HEK293 (cell line): ENCODE data around the gene NHLH1.

Experiments
- CTCF ChIA-PET: fragments of 350-600 bp; formaldehyde crosslinking; extraction: SDS; loops from one replicate; lab custom pipeline; 2021; ENCODE audit warnings: antibody characterized with exemption; lab: Yijun Ruan, JAX
- POLR2A ChIA-PET: fragments of 300-600 bp; formaldehyde crosslinking; extraction: SDS; loops from one replicate; lab custom pipeline; 2020; ENCODE audit warnings: antibody characterized with exemption, inconsistent platforms; lab: Yijun Ruan, JAX
- H3K27ac ChIP-seq: fragments of 200-500 bp; sonication (Bioruptor generic); 2 replicates; pipeline ENCODE4 v1.5.1; 2014; ENCODE audit warnings: low read depth, low read length, control low read depth, inconsistent platforms; ENCODE audit errors: extremely low read depth
- H3K36me3 ChIP-seq, 2 experiments: fragments of 200-500 bp in 1 of 2; sonication (Bioruptor generic) in 1 of 2; 1 replicate in 1 of 2; 2 replicates in 1 of 2; pipeline ENCODE4 v1.5.1; 2014 to 2017; ENCODE audit warnings: inconsistent platforms in 2 of 2, low read length in 2 of 2; ENCODE audit not compliant: control insufficient read depth in 2 of 2, insufficient read depth in 1 of 2
- H3K4me1 ChIP-seq: fragments of 200-500 bp; sonication (Bioruptor generic); 2 replicates; pipeline ENCODE4 v1.5.1; 2014; ENCODE audit warnings: mild to moderate bottlenecking, low read length, inconsistent platforms; ENCODE audit not compliant: control insufficient read depth, insufficient read depth
- H3K4me3 ChIP-seq: 2 replicates; pipeline ENCODE4 v1.5.1; 2011; ENCODE audit warnings: low read depth, mild to moderate bottlenecking, control low read depth, low read length, moderate library complexity
- H3K9me3 ChIP-seq: fragments of 200-500 bp; sonication (Bioruptor generic); 2 replicates; pipeline ENCODE4 v1.5.1; 2014; ENCODE audit warnings: low read depth, low read length, inconsistent platforms; ENCODE audit not compliant: control insufficient read depth, insufficient read depth
- BCL11A ChIP-seq: fragments of 450-650 bp; formaldehyde crosslinking; IDR thresholded peaks from 2 replicates; pipeline ENCODE4 v1.5.1; 2016; ENCODE audit warnings: low read depth, missing biosample characterization, missing genetic modification characterization
- BCL6B ChIP-seq: fragments of 450-650 bp; formaldehyde crosslinking; IDR thresholded peaks from 2 replicates; pipeline ENCODE4 v1.5.1; 2017; ENCODE audit warnings: missing biosample characterization, missing genetic modification characterization
- GLIS2 ChIP-seq: fragments of 450-650 bp; formaldehyde crosslinking; IDR thresholded peaks from 2 replicates; pipeline ENCODE4 v1.5.1; 2016; ENCODE audit warnings: missing biosample characterization, missing genetic modification characterization
- HOXC10 ChIP-seq: sonication (generic); formaldehyde crosslinking; IDR thresholded peaks from 2 replicates; pipeline ENCODE4 v1.8.1; 2023; ENCODE audit warnings: mild to moderate bottlenecking, missing genetic modification reagents
- PATZ1 ChIP-seq: fragments of 450-650 bp; formaldehyde crosslinking; IDR thresholded peaks from 2 replicates; pipeline ENCODE4 v1.5.1; 2016; ENCODE audit warnings: missing biosample characterization, missing genetic modification characterization
- SP7 ChIP-seq: fragments of 450-650 bp; formaldehyde crosslinking; IDR thresholded peaks from 2 replicates; pipeline ENCODE4 v1.5.1; 2016; ENCODE audit warnings: missing biosample characterization, missing genetic modification characterization
- ZBTB1 ChIP-seq: fragments of 450-650 bp; formaldehyde crosslinking; IDR thresholded peaks from 2 replicates; pipeline ENCODE4 v1.5.1; 2016; ENCODE audit warnings: missing biosample characterization, missing genetic modification characterization
- ZBTB20 ChIP-seq: fragments of 450-650 bp; formaldehyde crosslinking; IDR thresholded peaks from 2 replicates; pipeline ENCODE4 v1.5.1; 2016; ENCODE audit warnings: missing biosample characterization, missing genetic modification characterization
- ZBTB49 ChIP-seq: fragments of 450-650 bp; formaldehyde crosslinking; IDR thresholded peaks from 2 replicates; pipeline ENCODE4 v1.5.1; 2016; ENCODE audit warnings: missing biosample characterization, missing genetic modification characterization, low read depth
- ZBTB8A ChIP-seq: fragments of 450-650 bp; formaldehyde crosslinking; IDR thresholded peaks from 2 replicates; pipeline ENCODE4 v1.5.1; 2016; ENCODE audit warnings: missing biosample characterization, missing genetic modification characterization
- ZIC2 ChIP-seq: fragments of 450-650 bp; formaldehyde crosslinking; IDR thresholded peaks from 2 replicates; pipeline ENCODE4 v1.5.1; 2016; ENCODE audit warnings: missing biosample characterization, missing genetic modification characterization
- ZNF112 ChIP-seq: fragments of 450-650 bp; formaldehyde crosslinking; IDR thresholded peaks from 2 replicates; pipeline ENCODE4 v1.5.0; 2017; ENCODE audit warnings: missing biosample characterization, missing genetic modification characterization
- ZNF114 ChIP-seq: fragments of 450-650 bp; formaldehyde crosslinking; IDR thresholded peaks from 2 replicates; pipeline ENCODE4 v1.5.0; 2017; ENCODE audit warnings: missing biosample characterization, missing genetic modification characterization
- ZNF138 ChIP-seq: fragments of 450-650 bp; formaldehyde crosslinking; IDR thresholded peaks from 2 replicates; pipeline ENCODE4 v1.5.1; 2016; ENCODE audit warnings: missing biosample characterization, missing genetic modification characterization, borderline replicate concordance
- ZNF16 ChIP-seq: fragments of 450-650 bp; formaldehyde crosslinking; IDR thresholded peaks from 2 replicates; pipeline ENCODE4 v1.5.1; 2016; ENCODE audit warnings: low read depth, missing biosample characterization, missing genetic modification characterization
- ZNF23 ChIP-seq: fragments of 450-650 bp; formaldehyde crosslinking; IDR thresholded peaks from 2 replicates; pipeline ENCODE4 v1.5.1; 2016; ENCODE audit warnings: missing biosample characterization, missing genetic modification characterization, borderline replicate concordance
- ZNF24 ChIP-seq: fragments of 450-650 bp; formaldehyde crosslinking; IDR thresholded peaks from 2 replicates; pipeline ENCODE4 v1.5.1; 2016; ENCODE audit warnings: missing biosample characterization, missing genetic modification characterization
- ZNF350 ChIP-seq: fragments of 450-650 bp; formaldehyde crosslinking; IDR thresholded peaks from 2 replicates; pipeline ENCODE4 v1.5.0; 2017; ENCODE audit warnings: missing biosample characterization, mild to moderate bottlenecking, missing genetic modification characterization
- ZNF404 ChIP-seq: fragments of 450-650 bp; formaldehyde crosslinking; IDR thresholded peaks from 2 replicates; pipeline ENCODE4 v1.5.1; 2017; ENCODE audit warnings: missing biosample characterization, missing genetic modification characterization
- ZNF426 ChIP-seq: fragments of 450-650 bp; formaldehyde crosslinking; IDR thresholded peaks from 2 replicates; pipeline ENCODE4 v1.5.1; 2017; ENCODE audit warnings: missing biosample characterization, missing genetic modification characterization, mild to moderate bottlenecking, inconsistent platforms, moderate library complexity
- ZNF449 ChIP-seq: fragments of 450-650 bp; formaldehyde crosslinking; IDR thresholded peaks from 2 replicates; pipeline ENCODE4 v1.5.1; 2017; ENCODE audit warnings: missing biosample characterization, mild to moderate bottlenecking, missing genetic modification characterization, moderate library complexity
- ZNF544 ChIP-seq: fragments of 450-650 bp; formaldehyde crosslinking; IDR thresholded peaks from 2 replicates; pipeline ENCODE4 v1.5.0; 2017; ENCODE audit warnings: missing biosample characterization, missing genetic modification characterization
- ZNF558 ChIP-seq: fragments of 450-650 bp; formaldehyde crosslinking; IDR thresholded peaks from 2 replicates; pipeline ENCODE4 v1.5.1; 2016; ENCODE audit warnings: missing biosample characterization, missing genetic modification characterization
- ZNF664 ChIP-seq: fragments of 450-650 bp; formaldehyde crosslinking; IDR thresholded peaks from 2 replicates; pipeline ENCODE4 v1.5.1; 2016; ENCODE audit warnings: missing biosample characterization, missing genetic modification characterization
- ZNF701 ChIP-seq: fragments of 450-650 bp; formaldehyde crosslinking; IDR thresholded peaks from 2 replicates; pipeline ENCODE4 v1.5.1; 2016; ENCODE audit warnings: missing biosample characterization, missing genetic modification characterization
- ZNF76 ChIP-seq: fragments of 450-650 bp; formaldehyde crosslinking; IDR thresholded peaks from 2 replicates; pipeline ENCODE4; 2016; ENCODE audit warnings: low read depth, missing biosample characterization, missing genetic modification characterization, borderline replicate concordance
- ZNF776 ChIP-seq: fragments of 450-650 bp; formaldehyde crosslinking; IDR thresholded peaks from 2 replicates; pipeline ENCODE4 v1.5.0; 2017; ENCODE audit warnings: missing biosample characterization, missing genetic modification characterization, borderline replicate concordance
- ZSCAN16 ChIP-seq: fragments of 450-650 bp; formaldehyde crosslinking; IDR thresholded peaks from 2 replicates; pipeline ENCODE4 v1.5.1; 2016; ENCODE audit warnings: missing biosample characterization, missing genetic modification characterization
- ZSCAN23 ChIP-seq: fragments of 450-650 bp; formaldehyde crosslinking; IDR thresholded peaks from 2 replicates; pipeline ENCODE4 v1.5.1; 2016; ENCODE audit warnings: missing biosample characterization, missing genetic modification characterization
- ZSCAN4 ChIP-seq: fragments of 450-650 bp; formaldehyde crosslinking; IDR thresholded peaks from 2 replicates; pipeline ENCODE4 v1.5.1; 2017; ENCODE audit warnings: missing biosample characterization, missing genetic modification characterization

NHLH1 gene

GRCh38 chr1:160344936-160345335 is 21.9 kb upstream of the NHLH1 start:
- POLR2A ChIA-PET = no interaction called here
- peaks cover 19 to 65% of the 10 kb centered on the region in 2 experiments for H3K36me3 ChIP-seq

GRCh38 chr1:160346463-160346862 is 20.4 kb upstream of the NHLH1 start:
- CTCF ChIA-PET = interaction anchor here (0.6 to 2.9 kb wide), 3 partner anchors 30 to 264 kb away, joined by 4 to 8 read pairs (median 4); no protein-coding TSS in a partner anchor
- POLR2A ChIA-PET = interaction anchor here (0.7 to 1.2 kb wide), 2 partner anchors 30 to 84 kb away, joined by 3 to 6 read pairs; no protein-coding TSS in a partner anchor
- no peaks in the 10 kb centered on the region; the same call in 1 of the 2 replicates for H3K4me1 ChIP-seq
- peaks cover 30 to 69% of the 10 kb centered on the region in 2 experiments for H3K36me3 ChIP-seq
- H3K4me3 ChIP-seq = no peak overlapping the region
- no peak overlapping the region for H3K27ac ChIP-seq
- no peaks in the 10 kb centered on the region for H3K9me3 ChIP-seq
- no peak for TF ChIP-seq ZNF114
- TF ChIP-seq ZNF112 (tag by site-specific recombination) = no peak
- TF ChIP-seq PATZ1 (tag by site-specific recombination) = no peak
- TF ChIP-seq SP7 (tag by site-specific recombination) = no peak
- no peak for TF ChIP-seq ZNF23 (tag by site-specific recombination)
- TF ChIP-seq ZNF776 (tag by site-specific recombination) = no peak
- TF ChIP-seq ZNF426 (tag by site-specific recombination) = no peak
- no peak for TF ChIP-seq ZSCAN4
- no peak for TF ChIP-seq ZNF16
- no peak for TF ChIP-seq ZBTB8A
- TF ChIP-seq BCL11A = no peak
- no peak for TF ChIP-seq ZNF664
- TF ChIP-seq ZNF76 (tag by site-specific recombination) = no peak
- no peak for TF ChIP-seq ZBTB20 (tag by site-specific recombination)

More at GRCh38 chr1:160344936-160345335, 21.9 kb upstream of the NHLH1 start:
- Histone ChIP-seq H3K4me1 (no peaks in the 10 kb centered on the region; the same call in 1 of the 2 replicates), H3K27ac (no peak overlapping the region), H3K4me3 (no peak overlapping the region), H3K9me3 (no peaks in the 10 kb centered on the region)
- CTCF ChIA-PET = interaction anchor here (0.7 to 2.9 kb wide), 5 partner anchors 9 to 302 kb away, joined by 3 to 12 read pairs (median 8); no protein-coding TSS in a partner anchor
- TF ChIP-seq ZNF544 (tag by site-specific recombination) (no peak), ZBTB1 (tag by site-specific recombination) (no peak), ZSCAN16 (tag by site-specific recombination) (no peak), BCL6B (no peak), ZNF449 (tag by site-specific recombination) (no peak), ZNF701 (no peak), ZBTB49 (tag by site-specific recombination) (no peak), ZSCAN23 (tag by site-specific recombination) (no peak), HOXC10 (CRISPR knock-in tag) (no peak), ZIC2 (no peak), ZNF404 (tag by site-specific recombination) (no peak), GLIS2 (no peak), ZNF24 (no peak), ZNF558 (tag by site-specific recombination) (no peak), ZNF138 (no peak), ZNF350 (tag by site-specific recombination) (no peak)
